ENCODE results near the gene ITPRIPL2.

ITPRIPL2 gene

DNA sequence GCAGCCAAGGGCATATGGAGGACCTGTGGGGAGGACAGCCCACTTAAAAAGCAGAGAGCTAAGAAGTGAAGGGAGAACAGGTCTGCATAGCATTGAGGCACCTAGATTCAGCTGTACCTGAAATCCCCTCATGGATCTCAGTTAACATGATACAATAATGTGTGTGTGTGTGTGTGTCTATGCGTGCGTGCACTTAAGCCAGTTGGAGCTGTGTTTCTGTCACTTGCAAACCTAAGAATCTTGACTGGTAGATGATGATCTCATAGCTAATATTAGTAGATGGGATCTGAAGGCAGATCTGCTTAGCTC is 1.7 kb upstream of the ITPRIPL2 start:
- no peaks in the 10 kb centered on the region for H3K79me2 ChIP-seq (ENCODE audit: insufficient read depth, low read length)

DNA sequence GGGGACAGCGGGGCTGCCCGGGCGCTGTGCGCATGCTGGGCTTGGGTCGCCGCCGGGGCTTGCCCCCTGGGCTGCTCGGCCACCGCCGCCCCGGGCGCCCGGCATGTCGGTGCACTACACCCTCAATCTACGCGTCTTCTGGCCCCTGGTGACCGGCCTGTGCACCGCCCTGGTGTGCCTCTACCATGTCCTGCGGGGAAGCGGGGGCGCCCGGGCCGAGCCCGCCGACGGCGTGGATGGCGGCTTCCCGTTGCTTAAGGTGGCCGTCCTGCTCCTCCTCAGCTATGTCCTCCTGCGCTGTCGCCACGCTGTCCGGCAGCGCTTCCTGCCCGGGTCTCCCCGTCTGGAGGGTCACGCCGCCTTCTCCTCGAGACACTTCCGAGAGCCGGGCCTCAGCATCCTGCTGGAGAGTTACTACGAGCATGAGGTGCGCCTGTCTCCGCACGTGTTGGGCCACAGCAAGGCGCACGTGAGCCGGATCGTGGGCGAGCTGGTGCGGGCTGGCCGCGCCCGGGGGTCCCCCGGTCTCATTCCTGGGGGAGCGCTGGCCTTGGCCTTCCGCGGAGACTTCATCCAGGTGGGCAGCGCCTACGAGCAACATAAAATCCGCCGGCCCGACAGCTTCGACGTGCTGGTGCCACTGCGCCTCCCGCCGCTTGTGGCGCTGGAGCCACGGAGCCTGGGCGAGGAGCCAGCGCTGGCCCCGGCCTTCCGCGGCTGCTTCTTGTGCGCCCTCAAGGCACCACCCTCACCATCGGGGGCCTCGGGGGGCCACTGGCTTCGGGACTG is 789 bp downstream of the ITPRIPL2 start:
- Histone ChIP-seq H3K4me3 (ENCODE audit: low read length, poor library complexity, severe bottlenecking) (no peak overlapping the region), H4K20me1 (ENCODE audit: insufficient read depth, low read length, poor library complexity, severe bottlenecking) (no peaks in the 10 kb centered on the region), H3K9me2 (replicated peaks; ENCODE audit: low read depth, low read length) (no peaks in the 10 kb centered on the region), H3K36me3 (ENCODE audit: insufficient read depth, low read length) (no peaks in the 10 kb centered on the region), H3F3A (ENCODE audit: low read depth) (no peaks in the 10 kb centered on the region), H3K4me2 (ENCODE audit: low read depth, low read length, poor library complexity, severe bottlenecking) (no peak overlapping the region), H3K27me3 (ENCODE audit: insufficient read depth, low read length, poor library complexity, severe bottlenecking) (no peaks in the 10 kb centered on the region), H3K4me1 (ENCODE audit: insufficient read depth, low read length, poor library complexity, severe bottlenecking) (peaks cover 5% of the 10 kb centered on the region), H2AFZ (ENCODE audit: low read length) (no peak overlapping the region), H3K9me3 (ENCODE audit: insufficient read depth, low read depth, low read length) (no peaks in the 10 kb centered on the region; the same call in 1 of the 2 replicates), H3K79me2 (ENCODE audit: insufficient read depth, low read length) (no peaks in the 10 kb centered on the region), H3K9ac (ENCODE audit: low read depth, low read length, poor library complexity, severe bottlenecking) (no peak overlapping the region)
- TF ChIP-seq, protein P1, sequence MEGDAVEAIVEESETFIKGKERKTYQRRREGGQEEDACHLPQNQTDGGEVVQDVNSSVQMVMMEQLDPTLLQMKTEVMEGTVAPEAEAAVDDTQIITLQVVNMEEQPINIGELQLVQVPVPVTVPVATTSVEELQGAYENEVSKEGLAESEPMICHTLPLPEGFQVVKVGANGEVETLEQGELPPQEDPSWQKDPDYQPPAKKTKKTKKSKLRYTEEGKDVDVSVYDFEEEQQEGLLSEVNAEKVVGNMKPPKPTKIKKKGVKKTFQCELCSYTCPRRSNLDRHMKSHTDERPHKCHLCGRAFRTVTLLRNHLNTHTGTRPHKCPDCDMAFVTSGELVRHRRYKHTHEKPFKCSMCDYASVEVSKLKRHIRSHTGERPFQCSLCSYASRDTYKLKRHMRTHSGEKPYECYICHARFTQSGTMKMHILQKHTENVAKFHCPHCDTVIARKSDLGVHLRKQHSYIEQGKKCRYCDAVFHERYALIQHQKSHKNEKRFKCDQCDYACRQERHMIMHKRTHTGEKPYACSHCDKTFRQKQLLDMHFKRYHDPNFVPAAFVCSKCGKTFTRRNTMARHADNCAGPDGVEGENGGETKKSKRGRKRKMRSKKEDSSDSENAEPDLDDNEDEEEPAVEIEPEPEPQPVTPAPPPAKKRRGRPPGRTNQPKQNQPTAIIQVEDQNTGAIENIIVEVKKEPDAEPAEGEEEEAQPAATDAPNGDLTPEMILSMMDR (conservative IDR thresholded peaks at IDR 0.05; ENCODE audit: low read length) = no peak
- TF ChIP-seq EZH2phosphoT487 (IDR thresholded peaks at IDR 0.05; ENCODE audit: borderline replicate concordance) = no peak

More for the DNA sequence above, 1.7 kb upstream of the ITPRIPL2 start:
- TF ChIP-seq, protein P1 (conservative IDR thresholded peaks at IDR 0.05; ENCODE audit: low read length) = no peak
- no peak for TF ChIP-seq EZH2phosphoT487 (IDR thresholded peaks at IDR 0.05; ENCODE audit: borderline replicate concordance)
- no peaks in the 10 kb centered on the region for H3K9me2 ChIP-seq (replicated peaks; ENCODE audit: low read depth, low read length)
- no peaks in the 10 kb centered on the region for H3K36me3 ChIP-seq (ENCODE audit: insufficient read depth, low read length)
- no peak overlapping the region for H2AFZ ChIP-seq (ENCODE audit: low read length)
- H4K20me1 ChIP-seq (ENCODE audit: insufficient read depth, low read length, poor library complexity, severe bottlenecking) = no peaks in the 10 kb centered on the region
- no peak overlapping the region for H3K4me2 ChIP-seq (ENCODE audit: low read depth, low read length, poor library complexity, severe bottlenecking)
- no peaks in the 10 kb centered on the region for H3K27me3 ChIP-seq (ENCODE audit: insufficient read depth, low read length, poor library complexity, severe bottlenecking)
- H3K4me3 ChIP-seq (ENCODE audit: low read length, poor library complexity, severe bottlenecking) = no peak overlapping the region
- no peak overlapping the region for H3K9ac ChIP-seq (ENCODE audit: low read depth, low read length, poor library complexity, severe bottlenecking)
- H3F3A ChIP-seq (ENCODE audit: low read depth) = no peaks in the 10 kb centered on the region
- H3K4me1 ChIP-seq (ENCODE audit: insufficient read depth, low read length, poor library complexity, severe bottlenecking) = peaks cover under 1% of the 10 kb centered on the region
- no peaks in the 10 kb centered on the region; the same call in 1 of the 2 replicates for H3K9me3 ChIP-seq (ENCODE audit: insufficient read depth, low read depth, low read length)

DNA sequence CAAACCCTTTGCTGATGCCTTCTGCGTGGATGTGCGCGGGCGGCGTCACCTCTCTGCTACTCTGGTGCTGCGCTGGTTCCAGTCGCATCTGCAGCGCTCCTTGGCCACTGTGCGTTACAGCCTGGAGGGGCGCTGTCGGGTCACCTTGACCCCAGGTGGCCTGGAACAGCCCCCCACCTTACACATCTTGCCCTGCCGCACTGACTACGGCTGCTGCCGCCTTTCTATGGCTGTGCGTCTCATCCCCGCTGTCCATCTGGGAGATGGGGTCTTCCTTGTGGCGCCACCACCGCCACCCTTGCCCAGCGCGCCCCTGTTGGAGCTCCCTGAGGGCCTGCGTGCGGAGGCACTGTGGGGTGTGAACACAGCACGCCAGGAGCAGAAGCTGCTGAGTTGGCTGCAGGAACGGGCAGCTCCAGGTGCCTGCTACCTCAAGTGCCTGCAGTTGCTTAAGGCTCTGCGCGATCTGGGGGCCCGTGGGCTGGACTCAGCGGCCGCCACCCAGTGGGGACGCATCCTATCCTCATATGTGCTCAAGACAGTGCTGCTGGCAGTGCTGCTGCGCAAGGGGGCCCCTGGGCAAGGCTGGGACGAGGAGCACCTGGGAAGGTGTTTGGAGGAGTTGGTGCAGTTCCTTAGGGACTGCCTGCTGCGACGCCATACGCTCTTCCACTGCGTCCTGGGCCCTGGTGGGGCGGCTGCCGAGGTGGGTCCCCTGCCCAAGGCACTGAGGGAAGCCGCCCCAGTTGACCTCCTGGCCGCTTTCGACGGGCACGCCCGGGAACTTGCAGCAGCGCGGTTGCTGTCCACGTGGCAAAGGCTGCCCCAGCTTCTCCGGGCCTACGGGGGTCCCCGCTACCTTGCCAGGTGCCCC is 1.6 kb downstream of the ITPRIPL2 start:
- no peak overlapping the region for H3K4me3 ChIP-seq (ENCODE audit: low read length, poor library complexity, severe bottlenecking)
- no peaks in the 10 kb centered on the region for H3F3A ChIP-seq (ENCODE audit: low read depth)
- TF ChIP-seq, protein P1 (conservative IDR thresholded peaks at IDR 0.05; ENCODE audit: low read length) = no peak
- H3K9ac ChIP-seq (ENCODE audit: low read depth, low read length, poor library complexity, severe bottlenecking) = no peak overlapping the region
- no peaks in the 10 kb centered on the region for H3K79me2 ChIP-seq (ENCODE audit: insufficient read depth, low read length)
- H3K4me2 ChIP-seq (ENCODE audit: low read depth, low read length, poor library complexity, severe bottlenecking) = no peak overlapping the region
- no peak overlapping the region for H2AFZ ChIP-seq (ENCODE audit: low read length)
- H3K27me3 ChIP-seq (ENCODE audit: insufficient read depth, low read length, poor library complexity, severe bottlenecking) = no peaks in the 10 kb centered on the region
- H3K9me3 ChIP-seq (ENCODE audit: insufficient read depth, low read depth, low read length) = no peaks in the 10 kb centered on the region; the same call in 1 of the 2 replicates
- H4K20me1 ChIP-seq (ENCODE audit: insufficient read depth, low read length, poor library complexity, severe bottlenecking) = no peaks in the 10 kb centered on the region
- no peaks in the 10 kb centered on the region for H3K36me3 ChIP-seq (ENCODE audit: insufficient read depth, low read length)
- H3K4me1 ChIP-seq (ENCODE audit: insufficient read depth, low read length, poor library complexity, severe bottlenecking) = peaks cover 5% of the 10 kb centered on the region
- H3K9me2 ChIP-seq (replicated peaks; ENCODE audit: low read depth, low read length) = no peaks in the 10 kb centered on the region

Measured in Loucy (cell line).